Retina (tissue), 1 donor: ENCODE results near the gene POP7.

Experiments used
- DNase-seq: peaks from one replicate; pipeline ENCODE4 v3.0.0-alpha.2; 2016

The POP7 gene

GRCh38 chr7:100679129-100679926 lies 26.6 kb upstream of the POP7 start:
- no peak for DNase-seq

GRCh38 chr7:100679927-100680575 lies 25.9 kb upstream of the POP7 start:
- no peak for DNase-seq

- no peak for DNase-seq
Measured at GRCh38 chr7:100680576-100681271, 25.2 kb upstream of the POP7 start.

- DNase-seq, result no peak
Measured at GRCh38 chr7:100681491-100682227, 24.3 kb upstream of the POP7 start.

- no peak for DNase-seq
Measured at GRCh38 chr7:100682228-100682741, 23.6 kb upstream of the POP7 start.

- DNase-seq, result no peak
Measured at GRCh38 chr7:100682991-100683658, 22.8 kb upstream of the POP7 start.

- DNase-seq, result no peak
Measured at GRCh38 chr7:100683659-100684533, 22.0 kb upstream of the POP7 start.

- no peak for DNase-seq
Measured at GRCh38 chr7:100684534-100685042, 21.3 kb upstream of the POP7 start.

- no peak for DNase-seq
Measured at GRCh38 chr7:100685049-100685605, 20.8 kb upstream of the POP7 start.

GRCh38 chr7:100685631-100686145 lies 20.2 kb upstream of the POP7 start:
- no peak for DNase-seq

GRCh38 chr7:100686201-100686821 lies 19.6 kb upstream of the POP7 start:
- DNase-seq, result no peak

- no peak for DNase-seq
Measured at GRCh38 chr7:100686822-100687211, 19.1 kb upstream of the POP7 start.

GRCh38 chr7:100687261-100687660 lies 18.7 kb upstream of the POP7 start:
- no peak for DNase-seq

GRCh38 chr7:100687751-100688300 lies 18.1 kb upstream of the POP7 start:
- no peak for DNase-seq

- no peak for DNase-seq
Measured at GRCh38 chr7:100688326-100688860, 17.5 kb upstream of the POP7 start.

- no peak for DNase-seq
Measured at GRCh38 chr7:100689230-100690135, 16.4 kb upstream of the POP7 start.

- DNase-seq, result peak; percentile 90
Measured at GRCh38 chr7:100691676-100692577, 14.0 kb upstream of the POP7 start.
